Small intestine (tissue), 7 donors: Measurements from ENCODE around the gene CMC4. TPM values are rescaled to one million over a fixed set of nuclear protein-coding genes. Genes with fewer than 3 reads are reported as not detected.

Source experiments
- DNase-seq, 2 donors: peaks; one replicate each; pipeline versions ENCODE4 v3.0.0 to v3.0.0-alpha.2; 2013
- FAIRE-seq: peaks from 2 replicates; lab custom pipeline; 2012; peaks lifted over from hg19 to GRCh38; lab: Jason Lieb, UNC
- H3K27ac ChIP-seq, 3 donors: one replicate each; pipeline ENCODE4 v1.5.1; 2013; ENCODE audit warnings: low read length in 2 of 3, mild to moderate bottlenecking in 2 of 3, control low read depth in 1 of 3, inconsistent platforms in 1 of 3, low read depth in 1 of 3, moderate library complexity in 1 of 3
- H3K27me3 ChIP-seq, 3 donors: one replicate each; pipeline ENCODE4 v1.6.1; 2013; ENCODE audit warnings: low read length in 3 of 3, inconsistent platforms in 1 of 3; ENCODE audit not compliant: control insufficient read depth in 3 of 3, insufficient read depth in 3 of 3
- H3K36me3 ChIP-seq, 3 donors: one replicate each; pipeline ENCODE4 v1.6.1; 2013; ENCODE audit warnings: low read length in 3 of 3, inconsistent platforms in 1 of 3, low read depth in 1 of 3, mild to moderate bottlenecking in 1 of 3, moderate library complexity in 1 of 3; ENCODE audit not compliant: control insufficient read depth in 3 of 3, insufficient read depth in 2 of 3
- H3K4me1 ChIP-seq, 3 donors: one replicate each; pipeline ENCODE4 v1.6.1; 2013; ENCODE audit warnings: low read length in 2 of 3, inconsistent platforms in 1 of 3, low read depth in 1 of 3, mild to moderate bottlenecking in 1 of 3, moderate library complexity in 1 of 3; ENCODE audit not compliant: control insufficient read depth in 3 of 3, insufficient read depth in 2 of 3
- H3K4me3 ChIP-seq, 3 donors: one replicate each; pipeline ENCODE4 v1.5.1; 2013; ENCODE audit warnings: low read length in 3 of 3, control low read depth in 1 of 3, inconsistent platforms in 1 of 3, low read depth in 1 of 3, mild to moderate bottlenecking in 1 of 3, moderate library complexity in 1 of 3
- H3K9me3 ChIP-seq, 2 donors: one replicate each; pipeline ENCODE4 v1.6.1; 2013; ENCODE audit warnings: low read depth in 1 of 2, low read length in 1 of 2; ENCODE audit not compliant: control insufficient read depth in 2 of 2, insufficient read depth in 1 of 2
- WGBS, 3 donors: extraction: QIAGEN DNeasy Blood & Tissue Kit; methylation state at CpG; one replicate each; pipeline ENCODE4 v1.1.7; 2013; 5-methylcytosine and 5-hydroxymethylcytosine counted together
- polyA plus RNA-seq, 4 donors: library from polyadenylated mRNA; stranded (reverse) in 3 of 4; unstranded in 1 of 4; fragments of 200-250 nt in 3 of 4; fragments of 120-200 nt in 1 of 4; gene quantifications; one replicate each; pipeline versions ENCODE4 v1.2.1 to v1.2.3, GENCODE V29; 2013
- donor health status: healthy with polysubstance abuse.
- donor health status: control.
- donor health status: control.
- donor health status: Bipolar disorder and iron deficiency.
- donor health status: healthy.

The CMC4 gene
- polyA plus RNA-seq, 4 donors: 9.3 to 17.3 (median 12.9) TPM

GRCh38 chrX:155026420-155026726, 44.6 kb downstream of the CMC4 start:
- FAIRE-seq (no peak), DNase-seq (no peak)
- 1 to 41% (median 8%) methylated on average over 16 of the region's 16 CpGs for WGBS, 3 donors
- Histone ChIP-seq H3K27ac (peak overlapping the region in 2 of 3 donors; percentile 82 to 90), H3K27me3 (no peaks in the 10 kb centered on the region), H3K9me3 (no peaks in the 10 kb centered on the region), H3K4me1 (peaks cover 0 to 4% (median 0%) of the 10 kb centered on the region in 3 donors), H3K4me3 (peak overlapping the region; percentile 7 to 55 (median 22)), H3K36me3 (no peaks in the 10 kb centered on the region)

DNA sequence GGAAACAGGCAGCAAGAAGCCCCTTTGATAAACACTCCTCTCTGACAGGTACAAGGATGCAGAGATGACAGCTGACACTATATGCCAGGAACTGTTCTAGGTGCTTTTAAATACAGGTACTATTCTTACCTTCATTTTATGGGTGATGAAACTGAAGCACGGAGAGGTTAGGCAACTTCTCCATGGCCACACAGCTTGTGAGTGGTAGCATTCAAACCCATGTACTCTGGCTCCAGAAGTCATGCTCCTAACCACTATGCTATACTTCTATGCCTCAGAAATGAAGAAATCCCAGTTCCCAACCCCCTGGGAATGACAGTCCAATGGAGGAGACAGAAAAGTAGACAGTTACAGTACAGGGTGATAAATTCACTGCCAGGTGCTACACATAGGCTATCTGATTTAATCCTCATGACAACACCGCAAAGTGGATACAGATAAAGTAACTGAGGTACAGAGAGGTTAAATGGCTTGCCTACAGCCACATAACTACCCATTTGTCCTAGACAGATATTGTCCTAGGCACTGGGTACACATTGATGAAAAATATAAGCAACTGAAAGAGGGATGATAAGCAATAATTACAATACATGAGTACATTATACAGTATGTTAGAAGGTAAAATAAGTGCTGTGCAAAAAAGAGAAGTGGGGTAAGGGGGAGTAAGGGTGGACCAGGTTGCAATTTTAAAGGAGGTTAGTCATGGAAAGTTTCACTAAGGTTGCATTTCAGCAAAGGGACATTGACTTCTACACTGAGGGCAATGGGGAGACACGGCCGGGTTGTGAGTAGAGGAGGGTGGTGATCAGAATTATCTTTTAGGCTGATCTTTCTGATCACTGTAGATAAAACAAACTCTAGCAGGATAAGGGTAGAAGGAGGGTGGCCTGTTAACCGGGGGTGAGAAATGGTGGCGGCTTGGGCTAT, 46.8 kb downstream of the CMC4 start:
- FAIRE-seq: no peak

DNA sequence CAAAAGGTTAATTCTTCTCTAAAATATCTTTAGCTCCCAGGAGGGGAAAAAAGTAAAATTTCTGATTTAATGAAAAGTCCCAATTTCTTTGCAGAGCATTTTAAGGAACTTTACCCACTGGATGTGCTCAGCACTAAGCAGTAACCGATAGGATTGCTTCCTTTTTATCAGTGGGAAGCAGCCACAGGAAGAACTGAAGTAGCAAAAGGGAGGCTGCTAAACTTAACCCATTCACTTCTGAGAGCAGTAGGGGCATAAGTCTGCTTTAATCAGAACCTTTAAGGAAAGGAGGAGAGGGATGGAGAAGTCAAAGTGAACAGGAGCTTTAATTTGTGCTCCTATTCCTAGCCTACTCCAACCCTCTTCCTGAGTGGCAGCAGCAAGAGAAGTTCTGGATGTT, 48.4 kb downstream of the CMC4 start, which contains the start of gene F8:
TSS of gene F8 (minus strand) at position 139 of the 400 bp plus-strand sequence. CDS start 171 bp downstream, outside the sequence.
- Histone ChIP-seq H3K9me3 (no peaks in the 10 kb centered on the region), H3K4me1 (no peaks in the 10 kb centered on the region), H3K36me3 (no peaks in the 10 kb centered on the region), H3K27me3 (no peaks in the 10 kb centered on the region), H3K27ac (no peak within 1 kb of the TSS), H3K4me3 (no peak within 1 kb of the TSS)
- WGBS, 3 donors: 12 to 26% (median 14%) methylated on average over 1 of the region's 1 CpG
- FAIRE-seq (no peak), DNase-seq (no peak)

More for the DNA sequence above, 46.8 kb downstream of the CMC4 start:
- Histone ChIP-seq H3K27ac (no peak overlapping the region), H3K4me3 (no peak overlapping the region), H3K4me1 (peaks cover 0 to 4% (median 0%) of the 10 kb centered on the region in 3 donors), H3K9me3 (no peaks in the 10 kb centered on the region), H3K36me3 (no peaks in the 10 kb centered on the region), H3K27me3 (no peaks in the 10 kb centered on the region)
- 73 to 83% (median 73%) methylated on average over 6 of the region's 6 CpGs for WGBS, 3 donors
- DNase-seq: no peak

- 84 to 96% (median 95%) methylated on average over 3 of the region's 3 CpGs for WGBS, 3 donors
- H3K36me3 ChIP-seq: no peaks in the 10 kb centered on the region
- H3K4me3 ChIP-seq: no peak overlapping the region
- H3K4me1 ChIP-seq: no peaks in the 10 kb centered on the region
- H3K9me3 ChIP-seq: no peaks in the 10 kb centered on the region
- no peak overlapping the region for H3K27ac ChIP-seq
- DNase-seq: no peak
- H3K27me3 ChIP-seq: no peaks in the 10 kb centered on the region
- FAIRE-seq: peak; percentile 72
Measured at GRCh38 chrX:155020591-155020990, 50.3 kb downstream of the CMC4 start.

Other genes with a start within 250 kb of the CMC4 start
- gene SMIM9, start 236.5 kb downstream of the CMC4 start, polyA plus RNA-seq: not detected
- 10 to 100 TPM; 13.2 to 39.4 (median 18.7) TPM for gene F8A1, start 184.8 kb downstream of the CMC4 start, polyA plus RNA-seq
- 1 to 10 TPM in 3 of 4 donors, under 1 TPM in 1; 0.89 to 4.8 (median 1.7) TPM for gene F8, start 48.4 kb downstream of the CMC4 start, polyA plus RNA-seq
- 100 to 1,000 TPM in 1 of 4 donors, 10 to 100 TPM in 3; 77.9 to 129 (median 97.0) TPM for gene FUNDC2, start 44.3 kb downstream of the CMC4 start, polyA plus RNA-seq
- 10 to 100 TPM; 12.2 to 42.3 (median 15.0) TPM for gene MTCP1, start within 50 bp of the CMC4 start, polyA plus RNA-seq
- gene BRCC3, start 372 bp upstream of the CMC4 start, polyA plus RNA-seq: 10 to 100 TPM; 14.3 to 29.8 (median 24.1) TPM
- 10 to 100 TPM; 35.1 to 39.1 (median 38.4) TPM for gene VBP1, start 145.3 kb upstream of the CMC4 start, polyA plus RNA-seq
- gene RAB39B, start 193.4 kb upstream of the CMC4 start, polyA plus RNA-seq: under 1 TPM in 3 of 4 donors, not detected in 1; 0.27 to 0.91 (median 0.50) TPM